Adrenal gland (tissue), 5 donors: Measurements from ENCODE around the gene ANKRD10.

Experiments used
- POLR2A ChIP-seq, 2 donors: fragments of 450-650 bp; IDR thresholded peaks; one replicate each; pipeline ENCODE4 v1.6.1; 2017; ENCODE audit warnings: antibody characterized with exemption in 2 of 2, mild to moderate bottlenecking in 2 of 2, moderate library complexity in 1 of 2
- TF ChIP-seq, protein P1 (sequence below), 6 experiments: fragments of 450-650 bp in 4 of 6; fragments of 200-600 bp in 2 of 6; sonication (generic) in 1 of 6; IDR thresholded peaks; 1 replicate in 5 of 6; 2 replicates in 1 of 6; pipeline versions ENCODE4 v1.5.1 to v1.8.0; 2016 to 2021; ENCODE audit warnings: antibody characterized with exemption in 6 of 6, mild to moderate bottlenecking in 2 of 6, moderate library complexity in 1 of 6
- donor health status: DM: no; HTN: no; CAD: no.

DNA sequence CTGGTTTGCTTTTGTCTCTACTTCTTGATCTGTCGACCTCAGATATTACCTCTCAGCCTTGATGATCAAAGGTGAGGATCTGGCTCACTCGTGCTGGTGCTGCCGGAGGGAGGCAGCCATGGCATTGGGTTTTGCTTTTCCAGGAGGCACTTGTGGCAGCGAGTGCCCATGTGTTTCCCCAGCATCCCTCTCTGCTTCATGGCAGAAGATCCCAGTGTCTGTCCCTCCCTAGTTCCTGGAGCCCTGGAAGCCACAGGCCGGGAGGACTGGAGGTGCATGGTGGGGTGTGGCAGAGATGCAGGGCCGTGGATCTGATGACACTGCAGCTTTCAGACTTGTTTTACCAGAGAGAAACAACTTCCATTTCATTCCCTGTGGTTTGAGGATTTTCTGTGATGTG lies 47.5 kb downstream of the ANKRD10 start:
- TF ChIP-seq, protein P1, sequence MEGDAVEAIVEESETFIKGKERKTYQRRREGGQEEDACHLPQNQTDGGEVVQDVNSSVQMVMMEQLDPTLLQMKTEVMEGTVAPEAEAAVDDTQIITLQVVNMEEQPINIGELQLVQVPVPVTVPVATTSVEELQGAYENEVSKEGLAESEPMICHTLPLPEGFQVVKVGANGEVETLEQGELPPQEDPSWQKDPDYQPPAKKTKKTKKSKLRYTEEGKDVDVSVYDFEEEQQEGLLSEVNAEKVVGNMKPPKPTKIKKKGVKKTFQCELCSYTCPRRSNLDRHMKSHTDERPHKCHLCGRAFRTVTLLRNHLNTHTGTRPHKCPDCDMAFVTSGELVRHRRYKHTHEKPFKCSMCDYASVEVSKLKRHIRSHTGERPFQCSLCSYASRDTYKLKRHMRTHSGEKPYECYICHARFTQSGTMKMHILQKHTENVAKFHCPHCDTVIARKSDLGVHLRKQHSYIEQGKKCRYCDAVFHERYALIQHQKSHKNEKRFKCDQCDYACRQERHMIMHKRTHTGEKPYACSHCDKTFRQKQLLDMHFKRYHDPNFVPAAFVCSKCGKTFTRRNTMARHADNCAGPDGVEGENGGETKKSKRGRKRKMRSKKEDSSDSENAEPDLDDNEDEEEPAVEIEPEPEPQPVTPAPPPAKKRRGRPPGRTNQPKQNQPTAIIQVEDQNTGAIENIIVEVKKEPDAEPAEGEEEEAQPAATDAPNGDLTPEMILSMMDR (IDR thresholded peaks at IDR 0.05), result no peak
- TF ChIP-seq POLR2A (IDR thresholded peaks at IDR 0.05), result no peak
